Measurements from ENCODE around the gene ATP1A2. TPM values are rescaled to one million over a fixed set of nuclear protein-coding genes. Genes with fewer than 3 reads are reported as not detected.

ATP1A2 gene
- polyA plus RNA-seq = 100 to 1,000 TPM in 1 of 3 donors, 10 to 100 TPM in 1, 1 to 10 TPM in 1; 7.3 to 110 (median 25.6) TPM

- H3K27ac ChIP-seq (ENCODE audit: low read depth, low read length) = no peak within 1 kb of the TSS
- WGBS, 3 donors = 44 to 58% (median 50%) methylated on average over 15 to 16 of the region's 16 CpGs
Measured at GRCh38 chr1:160115545-160116282, at the start of gene ATP1A2. Gene ATP1A2 (plus strand): TSS chr1:160115759. CDS start chr1:160115862, 103 bp downstream.

DNA sequence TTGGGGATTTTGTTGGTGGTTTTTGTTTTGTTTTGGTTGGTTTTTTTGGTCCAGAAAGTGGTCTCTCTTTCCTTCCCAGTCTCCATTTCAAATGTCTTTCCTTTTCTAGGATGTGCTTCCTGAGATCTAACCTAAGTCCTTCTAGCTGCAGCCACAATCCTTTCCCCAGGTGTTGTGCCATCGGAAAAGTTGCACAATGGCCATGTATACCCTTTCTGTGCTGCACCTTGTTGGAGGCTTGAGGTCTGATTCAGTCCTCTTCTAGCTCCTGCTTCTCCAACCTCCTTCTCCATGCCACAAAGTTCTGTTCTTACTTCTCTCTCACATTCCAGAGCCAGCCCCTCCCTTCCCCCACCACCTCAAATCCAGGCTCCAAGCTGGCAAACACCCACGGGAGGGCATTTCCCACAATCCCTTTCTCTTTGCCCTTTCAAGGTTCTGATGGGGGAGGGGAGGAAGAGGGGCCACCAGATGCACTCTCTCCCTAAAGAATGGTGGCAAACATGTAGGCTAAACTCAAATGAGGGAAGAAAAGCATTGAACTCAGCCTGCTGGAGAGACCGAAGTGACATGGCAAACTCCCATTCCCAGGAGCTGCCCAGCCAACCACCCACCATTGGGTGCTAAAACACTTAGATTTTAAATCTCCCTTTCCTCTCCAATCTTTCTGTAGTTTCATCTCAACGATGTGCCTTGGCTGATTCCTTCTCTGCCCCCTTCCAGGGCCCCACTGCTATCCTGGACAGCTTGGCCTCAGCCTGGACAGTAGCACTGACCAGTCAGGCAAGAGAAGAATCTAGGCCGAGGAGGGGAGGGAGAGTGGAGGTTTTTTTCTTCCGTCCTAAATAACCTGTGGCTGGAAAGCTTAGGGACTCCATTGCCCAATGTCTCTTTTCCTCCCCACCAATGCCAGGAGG lies 48.5 kb upstream of the ATP1A2 start:
- 52 to 69% (median 66%) methylated on average over 6 of the region's 6 CpGs for WGBS, 3 donors

GRCh38 chr1:160068225-160068624 lies 47.3 kb upstream of the ATP1A2 start:
- WGBS, 3 donors = 67 to 72% (median 70%) methylated on average over 5 of the region's 5 CpGs
- H3K27ac ChIP-seq (ENCODE audit: low read depth, low read length) = no peak overlapping the region

More for the DNA sequence above, 48.5 kb upstream of the ATP1A2 start:
- H3K27ac ChIP-seq (ENCODE audit: low read depth, low read length) = no peak overlapping the region

- no peak within 1 kb of the TSS for H3K27ac ChIP-seq (ENCODE audit: low read depth, low read length)
- WGBS, 3 donors = 11 to 17% (median 13%) methylated on average over 25 to 32 of the region's 32 CpGs
Measured at GRCh38 chr1:160069460-160070231, 45.9 kb upstream of the ATP1A2 start, which contains the start of gene KCNJ10. Gene KCNJ10 (minus strand): TSS chr1:160070160. CDS start chr1:160042532, 27,628 bp downstream.

DNA sequence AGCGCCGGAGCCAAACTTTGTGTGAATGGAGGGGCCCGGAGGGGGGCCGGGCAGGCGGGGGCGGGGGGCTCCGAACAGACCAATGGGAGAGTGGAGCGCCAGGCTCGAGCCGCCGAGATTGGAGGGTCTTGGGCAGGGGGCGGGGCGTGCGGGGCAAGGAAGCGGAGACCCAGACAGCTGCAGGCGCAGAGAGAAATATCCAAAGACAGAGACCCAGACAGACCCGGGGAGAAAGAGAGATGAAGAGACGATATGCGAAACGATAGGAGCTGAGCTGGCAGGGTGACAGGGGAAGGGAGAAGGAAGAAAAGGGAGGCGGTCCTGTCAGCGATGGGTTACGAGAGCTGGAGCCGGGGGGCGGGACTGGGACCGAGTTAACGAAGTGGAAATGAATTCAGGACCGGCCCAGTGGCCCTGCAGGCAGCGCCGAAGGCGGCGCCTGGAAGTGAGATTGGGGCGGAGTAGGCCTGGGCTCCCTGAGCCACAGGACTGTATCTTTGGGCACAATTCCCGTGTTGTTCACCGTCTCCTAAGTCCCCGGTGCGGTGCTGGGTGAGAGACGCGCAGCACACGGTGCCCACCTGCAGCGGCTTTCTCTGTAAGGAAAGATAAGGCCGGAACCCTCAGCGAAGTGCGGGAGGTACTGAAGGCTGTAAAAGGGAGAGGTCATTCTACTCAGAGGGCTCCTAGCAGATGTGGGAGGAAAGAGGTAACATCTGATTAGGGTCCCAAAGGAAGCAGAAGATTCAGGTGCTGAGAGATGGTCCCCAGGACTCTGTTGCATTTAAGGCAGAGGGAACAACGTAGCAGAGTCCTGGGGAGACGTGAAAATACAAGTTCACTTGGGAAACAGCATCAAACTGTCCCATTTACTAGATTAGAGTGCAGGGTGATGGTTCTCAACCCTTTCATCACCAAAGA lies 45.1 kb upstream of the ATP1A2 start:
- H3K27ac ChIP-seq (ENCODE audit: low read depth, low read length) = no peak overlapping the region
- WGBS, 3 donors = 2 to 3% (median 2%) methylated on average over 44 to 45 of the region's 46 CpGs

DNA sequence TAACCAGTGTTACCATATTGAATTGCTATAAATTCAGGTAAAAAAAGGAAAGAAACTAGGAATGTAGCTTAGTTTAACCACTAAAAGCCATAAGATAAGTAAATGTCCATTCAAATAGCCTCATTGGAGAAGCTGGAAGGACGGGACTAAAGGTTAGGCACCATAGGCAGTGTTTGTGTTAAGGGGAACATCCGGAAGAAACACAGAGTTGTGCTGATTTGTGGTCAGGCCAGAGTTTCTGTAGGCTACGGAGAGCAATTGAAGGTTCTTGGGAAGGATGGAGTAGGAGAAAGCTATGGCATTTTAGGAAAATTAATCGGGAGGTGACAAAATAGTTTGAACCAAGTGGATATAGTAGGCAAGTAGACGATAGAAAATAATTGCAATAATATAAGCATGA lies 44.3 kb upstream of the ATP1A2 start:
- WGBS, 3 donors = 85% methylated on average over 5 of the region's 5 CpGs
- no peak overlapping the region for H3K27ac ChIP-seq (ENCODE audit: low read depth, low read length)

DNA sequence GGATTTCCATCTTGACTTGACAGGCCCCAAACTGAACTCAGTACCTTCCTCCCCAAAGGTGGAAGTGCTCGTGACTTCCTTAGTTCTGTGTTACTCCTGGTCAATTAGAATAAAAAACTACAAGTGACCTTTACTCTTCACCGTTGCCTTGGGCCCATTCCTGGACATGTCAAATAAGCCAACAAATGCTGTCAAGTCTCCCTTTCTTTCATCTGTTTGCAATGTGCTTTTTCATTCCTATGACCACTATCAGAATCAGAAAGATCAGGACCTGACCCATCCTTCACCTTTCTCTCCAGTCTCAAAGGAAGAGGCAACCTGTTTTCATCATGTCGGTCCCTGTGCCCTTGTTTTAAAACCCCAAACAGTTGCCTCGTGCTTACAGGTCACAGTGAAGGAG lies 40.7 kb upstream of the ATP1A2 start:
- WGBS, 3 donors = 64 to 69% (median 67%) methylated on average over 4 of the region's 4 CpGs
- H3K27ac ChIP-seq (ENCODE audit: low read depth, low read length) = no peak overlapping the region

DNA sequence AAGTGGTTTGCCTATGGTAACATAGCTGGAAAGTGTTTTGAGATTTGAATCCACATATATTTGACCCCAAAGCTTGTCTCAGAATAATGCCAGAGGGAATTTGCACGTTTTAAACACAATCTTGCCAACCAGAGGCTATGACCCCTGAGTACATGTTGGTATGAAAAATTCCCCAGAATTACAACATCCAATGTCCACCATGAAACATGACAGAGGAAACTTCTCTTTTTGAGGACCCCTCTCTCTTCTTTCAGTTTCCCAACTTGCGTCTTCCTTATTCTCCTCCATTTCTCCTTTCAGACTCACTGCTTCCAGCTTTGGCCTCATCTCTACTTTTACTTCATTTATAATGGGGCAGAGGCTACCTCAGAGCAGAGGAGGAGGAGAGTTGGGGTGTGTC lies 39.7 kb upstream of the ATP1A2 start:
- H3K27ac ChIP-seq (ENCODE audit: low read depth, low read length) = no peak overlapping the region
- WGBS, 3 donors = 33 to 59% (median 40%) methylated on average over 2 of the region's 2 CpGs

DNA sequence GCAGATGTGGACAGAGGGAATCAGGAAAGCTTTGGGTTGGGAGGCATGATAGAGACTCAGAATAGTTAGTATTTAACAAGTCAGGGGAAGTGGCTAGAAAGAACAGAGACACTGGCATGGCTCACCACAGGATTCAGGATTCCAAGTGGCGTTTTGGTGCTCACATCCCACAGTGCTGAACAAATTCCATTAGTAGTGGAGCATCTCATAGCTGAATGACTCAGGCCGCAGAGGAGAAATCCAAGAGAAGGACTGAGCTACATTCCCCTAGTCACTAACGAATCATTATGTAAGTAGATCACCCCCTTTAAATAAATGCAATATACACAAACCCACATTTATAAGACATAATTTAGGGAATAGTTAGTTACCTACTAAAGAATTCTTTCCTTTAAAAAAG lies 39.3 kb upstream of the ATP1A2 start:
- WGBS, 3 donors = 76 to 92% (median 84%) methylated on average over 3 of the region's 3 CpGs
- H3K27ac ChIP-seq (ENCODE audit: low read depth, low read length) = no peak overlapping the region

GRCh38 chr1:160077486-160077885 lies 38.1 kb upstream of the ATP1A2 start:
- H3K27ac ChIP-seq (ENCODE audit: low read depth, low read length) = no peak overlapping the region

DNA sequence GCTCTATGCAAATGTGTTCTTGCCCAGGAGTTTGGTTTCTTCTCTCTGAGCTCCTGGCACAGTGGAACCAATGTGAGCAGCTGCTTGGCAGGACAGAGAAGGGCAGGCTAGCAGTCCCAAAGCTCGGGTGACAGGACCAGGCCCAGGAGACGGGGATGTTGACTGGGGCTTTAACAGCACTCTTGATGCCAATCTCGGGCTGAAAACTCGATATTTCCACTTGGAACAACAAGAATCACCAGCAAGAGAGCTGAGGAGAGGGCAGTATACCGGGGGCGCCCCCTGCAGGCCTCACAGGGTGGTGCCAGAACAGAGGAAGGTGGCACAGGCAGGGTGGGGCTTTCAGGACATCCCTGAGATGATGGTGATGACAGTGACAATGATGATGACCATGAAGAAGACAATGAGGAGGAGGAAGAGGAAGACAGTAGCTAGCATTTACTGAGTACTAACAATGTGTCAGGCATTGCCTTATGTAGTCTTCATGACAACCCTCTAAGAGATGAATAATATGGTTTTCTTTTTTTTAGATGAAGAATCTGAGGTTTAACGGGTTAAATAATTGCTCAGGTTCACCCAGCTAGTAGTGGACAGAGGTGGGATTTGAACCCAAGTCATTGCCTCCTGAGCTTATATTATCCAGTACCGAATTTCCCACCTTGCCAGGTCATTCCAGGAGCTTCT lies 36.9 kb upstream of the ATP1A2 start:
- 13 to 26% (median 24%) methylated on average over 8 of the region's 8 CpGs for WGBS, 3 donors
- no peak overlapping the region for H3K27ac ChIP-seq (ENCODE audit: low read depth, low read length)

GRCh38 chr1:160079448-160079847 lies 36.1 kb upstream of the ATP1A2 start:
- 58 to 76% (median 72%) methylated on average over 4 of the region's 4 CpGs for WGBS, 3 donors

GRCh38 chr1:160080381-160081100 lies 35.0 kb upstream of the ATP1A2 start:
- 49 to 66% (median 60%) methylated on average over 6 of the region's 6 CpGs for WGBS, 3 donors
- no peak overlapping the region for H3K27ac ChIP-seq (ENCODE audit: low read depth, low read length)

More at GRCh38 chr1:160079448-160079847, 36.1 kb upstream of the ATP1A2 start:
- no peak overlapping the region for H3K27ac ChIP-seq (ENCODE audit: low read depth, low read length)

- no peak within 1 kb of the TSS for H3K27ac ChIP-seq (ENCODE audit: low read depth, low read length)
- 24 to 26% (median 25%) methylated on average over 13 to 14 of the region's 14 CpGs for WGBS, 3 donors
Measured at GRCh38 chr1:160081261-160081936, 34.2 kb upstream of the ATP1A2 start, which contains the start of gene KCNJ9. Gene KCNJ9 (plus strand): TSS chr1:160081538. CDS start chr1:160084031, 2,493 bp downstream.

DNA sequence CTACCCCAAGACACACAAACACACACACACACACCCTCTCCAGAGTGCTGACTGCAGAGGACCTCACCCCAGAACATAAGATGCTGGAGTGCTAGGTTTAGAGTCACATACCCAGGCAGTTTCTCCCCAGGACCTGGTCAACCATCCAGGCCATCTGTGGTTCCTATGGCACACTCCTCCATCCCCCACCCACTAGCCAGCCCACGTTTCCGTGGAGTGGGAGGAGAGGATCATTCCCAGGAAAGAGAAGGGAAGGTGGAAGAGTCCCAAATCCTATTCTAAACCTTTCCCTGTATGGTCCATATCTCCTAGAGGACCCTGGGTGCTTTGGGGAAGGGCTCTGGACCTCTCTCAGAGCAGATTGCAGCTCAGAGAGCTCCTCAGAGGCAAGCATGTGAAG lies 33.1 kb upstream of the ATP1A2 start:
- no peak overlapping the region for H3K27ac ChIP-seq (ENCODE audit: low read depth, low read length)
- WGBS, 3 donors = 44 to 71% (median 57%) methylated on average over 2 of the region's 2 CpGs

GRCh38 chr1:160082926-160083325 lies 32.6 kb upstream of the ATP1A2 start:
- H3K27ac ChIP-seq (ENCODE audit: low read depth, low read length) = no peak overlapping the region
- 73 to 75% (median 75%) methylated on average over 3 of the region's 3 CpGs for WGBS, 3 donors

All from adipose tissue (tissue), 3 donors.